ENCODE data around the gene TGDS.

DNA sequence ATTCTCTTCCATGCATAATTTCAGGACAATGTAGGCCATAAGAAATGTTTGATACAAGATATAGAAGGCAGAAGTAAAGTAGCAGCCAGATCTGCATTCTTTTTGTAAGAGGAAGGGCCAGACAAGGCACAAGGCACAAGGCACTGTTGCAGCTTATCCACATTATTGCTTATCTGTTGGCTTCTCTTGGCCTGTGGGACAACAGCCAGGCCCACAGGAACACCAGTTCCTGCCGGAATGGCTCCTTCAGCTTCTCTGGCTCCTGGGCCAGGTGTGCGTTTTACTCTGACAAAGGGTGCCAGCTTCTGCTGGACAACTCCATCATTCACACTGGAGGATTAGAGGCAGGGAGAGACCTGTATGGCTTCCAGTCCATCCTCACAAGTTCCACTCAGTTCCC is 34.9 kb upstream of the TGDS start:
- TF ChIP-seq CTCF (IDR thresholded peaks at IDR 0.05; ENCODE audit: poor library complexity), result no peak
- TF ChIP-seq EZH2phosphoT487 (IDR thresholded peaks at IDR 0.05; ENCODE audit: low read depth, severe bottlenecking, unreplicated experiment), result no peak
- TF ChIP-seq EZH2 (IDR thresholded peaks at IDR 0.05; ENCODE audit: borderline replicate concordance), result no peak

Data from hepatocyte (in vitro differentiated cells).